K562 (cell line): ENCODE results near the gene CLGN.

Experiments
- CBX2 ChIP-seq: fragments of 200-600 bp; sonication (generic); IDR thresholded peaks from one replicate; pipeline ENCODE4 v1.6.1; 2012; ENCODE audit warnings: mild to moderate bottlenecking, low read length, inconsistent platforms; ENCODE audit not compliant: insufficient read depth, poor library complexity, severe bottlenecking
- HDAC2 ChIP-seq: fragments of 450-650 bp; IDR thresholded peaks from 2 replicates; pipeline ENCODE4 v1.6.1; 2016; ENCODE audit warnings: mild to moderate bottlenecking
- HNRNPH1 ChIP-seq: fragments of 200-400 bp; formaldehyde crosslinking; optimal IDR thresholded peaks from 2 replicates; pipeline ENCODE3; 2017; ENCODE audit warnings: low read depth, mild to moderate bottlenecking, low read length, moderate library complexity
- JUN ChIP-seq, 2 experiments: sonication (generic) in 1 of 2; formaldehyde crosslinking in 1 of 2; IDR thresholded peaks; 2 replicates each; pipeline versions ENCODE4 v1.6.1 to v1.8.0; 2012 to 2022; ENCODE audit warnings: borderline replicate concordance in 2 of 2, mild to moderate bottlenecking in 2 of 2, improper control_type of control experiment in 1 of 2, low read depth in 1 of 2, low read length in 1 of 2, missing genetic modification reagents in 1 of 2
- MTA1 ChIP-seq: fragments of 450-650 bp; IDR thresholded peaks from 2 replicates; pipeline ENCODE4 v1.6.1; 2017; ENCODE audit warnings: borderline replicate concordance
- RAD21 ChIP-seq, 2 experiments: fragments of 250-450 bp in 1 of 2; fragments of 450-650 bp in 1 of 2; sonication (Bioruptor Pico) in 1 of 2; formaldehyde crosslinking in 1 of 2; IDR thresholded peaks in 1 of 2; conservative IDR thresholded peaks in 1 of 2; 2 replicates each; pipeline versions ENCODE4 v1.4.0 to v1.8.0; 2020 to 2022; ENCODE audit warnings: mild to moderate bottlenecking in 2 of 2, moderate library complexity in 1 of 2
- TBL1XR1 ChIP-seq, 2 experiments: IDR thresholded peaks; 2 replicates each; pipeline ENCODE4 v1.6.1; 2012; ENCODE audit warnings: improper control_type of control experiment in 2 of 2, low read length in 2 of 2, mild to moderate bottlenecking in 1 of 2
- ZNF121 ChIP-seq: sonication (generic); formaldehyde crosslinking; conservative IDR thresholded peaks from 2 replicates; pipeline ENCODE4 v1.8.0; 2022; ENCODE audit warnings: missing genetic modification reagents
- TF ChIP-seq, protein P1 (sequence below): fragments of 450-650 bp; formaldehyde crosslinking; IDR thresholded peaks from 2 replicates; pipeline ENCODE4 v1.4.0; 2020; ENCODE audit warnings: mild to moderate bottlenecking, mixed read lengths

GRCh38 chr4:140427919-140428471, 547 bp upstream of the CLGN start:
- TF ChIP-seq HDAC2 (no peak), HNRNPH1 (no peak), TBL1XR1 (IDR thresholded peaks at IDR 0.05; ENCODE audit: low read length in 2 of 2) (no peak), MTA1 (no peak), CBX2 (no peak), ZNF121 (CRISPR knock-in tag) (no peak), JUN (IDR thresholded peaks at IDR 0.05; ENCODE audit: borderline replicate concordance, low read depth, low read length) (no peak), JUN (CRISPR knock-in tag; IDR thresholded peaks at IDR 0.05; ENCODE audit: borderline replicate concordance) (no peak), RAD21 (CRISPR knock-in tag; conservative IDR thresholded peaks at IDR 0.05 in 1 of 2, IDR thresholded peaks at IDR 0.05 in 1 of 2) (no peak)
- TF ChIP-seq, protein P1, sequence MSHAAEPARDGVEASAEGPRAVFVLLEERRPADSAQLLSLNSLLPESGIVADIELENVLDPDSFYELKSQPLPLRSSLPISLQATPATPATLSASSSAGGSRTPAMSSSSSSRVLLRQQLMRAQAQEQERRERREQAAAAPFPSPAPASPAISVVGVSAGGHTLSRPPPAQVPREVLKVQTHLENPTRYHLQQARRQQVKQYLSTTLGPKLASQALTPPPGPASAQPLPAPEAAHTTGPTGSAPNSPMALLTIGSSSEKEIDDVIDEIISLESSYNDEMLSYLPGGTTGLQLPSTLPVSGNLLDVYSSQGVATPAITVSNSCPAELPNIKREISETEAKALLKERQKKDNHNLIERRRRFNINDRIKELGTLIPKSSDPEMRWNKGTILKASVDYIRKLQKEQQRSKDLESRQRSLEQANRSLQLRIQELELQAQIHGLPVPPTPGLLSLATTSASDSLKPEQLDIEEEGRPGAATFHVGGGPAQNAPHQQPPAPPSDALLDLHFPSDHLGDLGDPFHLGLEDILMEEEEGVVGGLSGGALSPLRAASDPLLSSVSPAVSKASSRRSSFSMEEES, result no peak
